ENCODE data around the gene AKAP3. TPM values are rescaled to one million over a fixed set of nuclear protein-coding genes. Genes with fewer than 3 reads are reported as not detected.

AKAP3 gene
- total RNA-seq, 1 donor from 2014 or later = 0.06 TPM

- no peak for TF ChIP-seq CTCF (conservative IDR thresholded peaks at IDR 0.05; ENCODE audit: low read depth, low read length)
- no peak for DNase-seq (ENCODE audit: low read depth)
- no peak overlapping the region for H3K4me3 ChIP-seq (ENCODE audit: low read depth, low read length)
Measured at GRCh38 chr12:4572680-4573079, 76.2 kb downstream of the AKAP3 start.

- TF ChIP-seq CTCF (conservative IDR thresholded peaks at IDR 0.05; ENCODE audit: low read depth, low read length) = no peak
- DNase-seq (ENCODE audit: low read depth) = no peak
Measured at GRCh38 chr12:4569261-4569660, 79.6 kb downstream of the AKAP3 start.

GRCh38 chr12:4567073-4567881 lies 81.6 kb downstream of the AKAP3 start:
- TF ChIP-seq CTCF (conservative IDR thresholded peaks at IDR 0.05; ENCODE audit: low read depth, low read length) = no peak
- no peak overlapping the region for H3K4me3 ChIP-seq (ENCODE audit: low read depth, low read length)
- DNase-seq (ENCODE audit: low read depth) = no peak

More at GRCh38 chr12:4569261-4569660, 79.6 kb downstream of the AKAP3 start:
- H3K4me3 ChIP-seq (ENCODE audit: low read depth, low read length) = no peak overlapping the region

GRCh38 chr12:4566474-4566873 lies 82.4 kb downstream of the AKAP3 start:
- no peak for TF ChIP-seq CTCF (conservative IDR thresholded peaks at IDR 0.05; ENCODE audit: low read depth, low read length)
- no peak overlapping the region for H3K4me3 ChIP-seq (ENCODE audit: low read depth, low read length)
- DNase-seq (ENCODE audit: low read depth) = no peak

Other genes with a start within 250 kb of the AKAP3 start
- not detected in 2 replicates for gene FGF6, start 203.2 kb downstream of the AKAP3 start, total RNA-seq
- 36.8 and 62.7 TPM in 2 replicates for gene RAD51AP1, start 110.2 kb downstream of the AKAP3 start, total RNA-seq
- gene DYRK4, start 86.8 kb downstream of the AKAP3 start, total RNA-seq = 31.5 and 38.9 TPM in 2 replicates
- gene NDUFA9, start 63 bp upstream of the AKAP3 start, total RNA-seq = 76.9 and 100 TPM in 2 replicates
- gene GALNT8, start 71.3 kb upstream of the AKAP3 start, total RNA-seq = 0.58 and 1.5 TPM in 2 replicates